Neural progenitor cell (in vitro differentiated cells): ENCODE measurements around the gene INSRR. TPM values are rescaled to one million over a fixed set of nuclear protein-coding genes. Genes with fewer than 3 reads are reported as not detected.

Experiments used
- DNase-seq: peaks from one replicate; pipeline ENCODE4 v3.0.0-alpha.2; 2016; ENCODE audit warnings: low spot score
- H2AFZ ChIP-seq: fragments of 200-600 bp; sonication (generic); replicated peaks from 2 replicates; pipeline ENCODE4 v1.6.1; 2016; ENCODE audit warnings: antibody characterized with exemption
- H3F3A ChIP-seq: fragments of 200-600 bp; sonication (generic); 2 replicates; pipeline ENCODE4 v1.6.1; 2016; ENCODE audit warnings: antibody characterized with exemption, low read depth
- H3K27ac ChIP-seq: fragments of 200-600 bp; sonication (generic); 2 replicates; pipeline ENCODE4 v1.5.1; 2016; ENCODE audit warnings: mild to moderate bottlenecking
- H3K27me3 ChIP-seq: fragments of 200-600 bp; sonication (generic); 2 replicates; pipeline ENCODE4 v1.6.1; 2016; ENCODE audit warnings: mild to moderate bottlenecking, moderate library complexity
- H3K36me3 ChIP-seq: fragments of 200-600 bp; sonication (generic); 2 replicates; pipeline ENCODE4 v1.5.1; 2016
- H3K4me1 ChIP-seq: fragments of 200-600 bp; sonication (generic); 2 replicates; pipeline ENCODE4 v1.6.1; 2016; ENCODE audit warnings: mixed run types
- H3K4me2 ChIP-seq: fragments of 200-600 bp; sonication (generic); 2 replicates; pipeline ENCODE4 v1.6.1; 2016
- H3K4me3 ChIP-seq: fragments of 200-600 bp; sonication (generic); 2 replicates; pipeline ENCODE4 v1.5.1; 2016
- H3K79me2 ChIP-seq: fragments of 200-600 bp; sonication (generic); 2 replicates; pipeline ENCODE4 v1.6.1; 2016; ENCODE audit warnings: low read depth
- H3K9ac ChIP-seq: fragments of 200-600 bp; sonication (generic); 2 replicates; pipeline ENCODE4 v1.6.1; 2016
- H3K9me3 ChIP-seq: fragments of 200-600 bp; sonication (generic); 2 replicates; pipeline ENCODE4 v1.5.1; 2016; ENCODE audit warnings: low read depth
- H4K20me1 ChIP-seq: fragments of 200-600 bp; sonication (generic); 2 replicates; pipeline ENCODE4 v1.6.1; 2016; ENCODE audit warnings: low read depth
- H3K27ac Mint-ChIP-seq: 3 replicates; pipeline ENCODE4 v1.8.0; 2021; ENCODE audit warnings: mixed read lengths
- H3K27me3 Mint-ChIP-seq: 2 replicates; pipeline ENCODE4 v1.8.0; 2022; ENCODE audit warnings: low read depth, mild to moderate bottlenecking, inconsistent platforms, moderate library complexity, mixed read lengths; ENCODE audit not compliant: insufficient read depth
- H3K36me3 Mint-ChIP-seq: 3 replicates; pipeline ENCODE4 v1.8.0; 2021; ENCODE audit warnings: mixed read lengths
- H3K4me1 Mint-ChIP-seq: 3 replicates; pipeline ENCODE4 v1.8.0; 2021; ENCODE audit warnings: mixed read lengths
- H3K4me3 Mint-ChIP-seq: 3 replicates; pipeline ENCODE4 v1.8.0; 2021; ENCODE audit warnings: mild to moderate bottlenecking, moderate library complexity, mixed read lengths
- H3K9me3 Mint-ChIP-seq: 3 replicates; pipeline ENCODE4 v1.8.0; 2020; ENCODE audit warnings: mixed read lengths
- EZH2 ChIP-seq: fragments of 200-600 bp; sonication (generic); IDR thresholded peaks from 2 replicates; pipeline ENCODE4 v1.6.1; 2017; ENCODE audit warnings: antibody characterized with exemption, mild to moderate bottlenecking, moderate library complexity
- EZH2phosphoT487 ChIP-seq: fragments of 200-600 bp; sonication (generic); IDR thresholded peaks from 2 replicates; pipeline ENCODE4 v1.6.1; 2017; ENCODE audit warnings: antibody characterized with exemption
- total RNA-seq: library from RNA; depleted of rRNA; stranded (reverse); fragments of >200 nt; gene quantifications from 2 replicates; pipeline ENCODE4 v1.2.3, GENCODE V29; 2015; ENCODE audit warnings: low replicate concordance
- TF ChIP-seq, protein P1 (sequence below): fragments of 200-600 bp; sonication (generic); IDR thresholded peaks from 2 replicates; pipeline ENCODE4 v1.5.1; 2017; ENCODE audit warnings: antibody characterized with exemption, mild to moderate bottlenecking

Gene INSRR
- total RNA-seq, 1 donor from 2014 or later: not detected

DNA sequence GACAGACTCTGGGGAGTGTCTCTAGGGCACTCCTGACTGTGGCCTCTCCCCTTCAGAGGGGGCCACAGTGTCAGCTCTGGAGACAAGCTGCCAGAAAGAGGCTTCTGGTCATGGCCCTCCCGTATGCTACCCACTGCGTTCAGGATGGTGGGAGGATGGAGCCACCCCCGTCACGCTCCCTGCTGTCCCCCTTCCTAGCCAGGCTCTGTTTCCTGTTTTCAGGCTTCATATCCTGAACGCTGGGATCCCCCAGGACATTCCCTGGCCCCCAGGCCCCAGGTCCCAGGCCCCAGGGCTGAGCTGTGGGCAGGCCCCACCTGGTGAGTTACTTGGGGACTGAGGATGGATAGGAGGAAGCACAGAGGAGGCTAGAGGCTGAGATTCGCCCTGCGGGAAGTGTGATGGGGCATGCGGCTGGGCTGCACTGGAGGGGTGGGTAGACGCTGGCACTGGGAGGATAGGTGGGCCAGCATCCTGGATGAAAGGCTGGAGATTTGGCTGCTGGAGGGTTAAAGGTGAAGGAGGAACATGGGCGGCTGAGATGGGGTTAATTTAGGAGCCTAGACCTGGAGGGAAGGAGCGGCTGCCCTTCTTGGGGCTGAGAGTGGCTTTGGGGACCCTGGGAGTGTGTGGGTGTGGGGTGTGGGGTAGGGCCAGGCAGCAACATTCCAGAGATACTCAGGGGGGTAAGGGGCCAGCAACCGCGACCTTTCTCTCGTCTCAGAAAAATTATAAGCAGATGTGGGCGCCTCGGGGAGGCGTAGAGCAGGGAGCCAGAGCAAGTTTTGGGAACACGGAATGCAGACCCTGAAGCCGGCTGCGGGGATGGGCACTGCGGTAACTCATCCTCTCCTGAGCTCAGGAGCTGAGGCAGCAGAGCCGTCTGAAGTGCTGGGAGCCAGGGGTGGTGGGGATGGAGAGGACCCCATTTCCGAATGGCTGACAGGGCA lies 43.3 kb upstream of the INSRR start:
- no peaks in the 10 kb centered on the region for H3K9me3 Mint-ChIP-seq
- Histone ChIP-seq H3K27ac (no peak overlapping the region), H4K20me1 (no peaks in the 10 kb centered on the region), H3K79me2 (no peaks in the 10 kb centered on the region), H3K4me3 (no peak overlapping the region), H3K9me3 (no peaks in the 10 kb centered on the region), H3F3A (no peaks in the 10 kb centered on the region), H3K9ac (no peak overlapping the region), H3K4me2 (no peak overlapping the region), H2AFZ (no peak overlapping the region), H3K36me3 (no peaks in the 10 kb centered on the region), H3K27me3 (peaks cover 10% of the 10 kb centered on the region), H3K4me1 (no peaks in the 10 kb centered on the region)
- peak overlapping the region; percentile 44 for H3K4me3 Mint-ChIP-seq
- H3K27me3 Mint-ChIP-seq: peaks cover 8% of the 10 kb centered on the region
- no peak for DNase-seq
- peaks cover 20% of the 10 kb centered on the region for H3K4me1 Mint-ChIP-seq
- TF ChIP-seq EZH2phosphoT487 (no peak), EZH2 (no peak)
- TF ChIP-seq, protein P1, sequence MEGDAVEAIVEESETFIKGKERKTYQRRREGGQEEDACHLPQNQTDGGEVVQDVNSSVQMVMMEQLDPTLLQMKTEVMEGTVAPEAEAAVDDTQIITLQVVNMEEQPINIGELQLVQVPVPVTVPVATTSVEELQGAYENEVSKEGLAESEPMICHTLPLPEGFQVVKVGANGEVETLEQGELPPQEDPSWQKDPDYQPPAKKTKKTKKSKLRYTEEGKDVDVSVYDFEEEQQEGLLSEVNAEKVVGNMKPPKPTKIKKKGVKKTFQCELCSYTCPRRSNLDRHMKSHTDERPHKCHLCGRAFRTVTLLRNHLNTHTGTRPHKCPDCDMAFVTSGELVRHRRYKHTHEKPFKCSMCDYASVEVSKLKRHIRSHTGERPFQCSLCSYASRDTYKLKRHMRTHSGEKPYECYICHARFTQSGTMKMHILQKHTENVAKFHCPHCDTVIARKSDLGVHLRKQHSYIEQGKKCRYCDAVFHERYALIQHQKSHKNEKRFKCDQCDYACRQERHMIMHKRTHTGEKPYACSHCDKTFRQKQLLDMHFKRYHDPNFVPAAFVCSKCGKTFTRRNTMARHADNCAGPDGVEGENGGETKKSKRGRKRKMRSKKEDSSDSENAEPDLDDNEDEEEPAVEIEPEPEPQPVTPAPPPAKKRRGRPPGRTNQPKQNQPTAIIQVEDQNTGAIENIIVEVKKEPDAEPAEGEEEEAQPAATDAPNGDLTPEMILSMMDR: no peak
- no peaks in the 10 kb centered on the region for H3K36me3 Mint-ChIP-seq
- peak overlapping the region; percentile 37 for H3K27ac Mint-ChIP-seq

DNA sequence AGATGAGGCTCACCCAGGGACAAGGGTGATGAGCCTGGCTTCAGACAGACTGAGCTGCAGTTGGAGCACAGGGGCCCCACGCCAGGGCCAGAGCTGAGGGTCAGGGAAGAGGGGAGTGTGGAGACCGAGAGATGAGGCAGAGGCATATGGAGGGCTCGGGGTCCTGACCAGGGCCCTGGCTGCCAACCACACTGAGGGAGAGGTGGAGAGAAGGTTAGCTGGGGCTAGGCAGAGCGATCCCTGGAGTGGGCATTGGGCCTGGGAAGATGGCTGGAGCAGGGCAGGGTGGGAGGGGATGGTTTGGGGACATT lies 42.6 kb upstream of the INSRR start:
- peaks cover 12% of the 10 kb centered on the region for H3K27me3 Mint-ChIP-seq
- no peaks in the 10 kb centered on the region for H3K9me3 Mint-ChIP-seq
- Histone ChIP-seq H3K27ac (no peak overlapping the region), H3K9me3 (no peaks in the 10 kb centered on the region), H3K4me2 (no peak overlapping the region), H4K20me1 (no peaks in the 10 kb centered on the region), H3K79me2 (no peaks in the 10 kb centered on the region), H3K36me3 (no peaks in the 10 kb centered on the region), H3K4me3 (no peak overlapping the region), H2AFZ (no peak overlapping the region), H3K4me1 (peaks cover 5% of the 10 kb centered on the region), H3F3A (no peaks in the 10 kb centered on the region), H3K27me3 (peaks cover 10% of the 10 kb centered on the region), H3K9ac (no peak overlapping the region)
- TF ChIP-seq EZH2phosphoT487: no peak
- TF ChIP-seq, protein P1: no peak
- no peak for TF ChIP-seq EZH2
- no peak for DNase-seq
- H3K27ac Mint-ChIP-seq: peak overlapping the region; percentile 37
- H3K4me3 Mint-ChIP-seq: no peak overlapping the region
- peaks cover 27% of the 10 kb centered on the region for H3K4me1 Mint-ChIP-seq
- no peaks in the 10 kb centered on the region for H3K36me3 Mint-ChIP-seq

DNA sequence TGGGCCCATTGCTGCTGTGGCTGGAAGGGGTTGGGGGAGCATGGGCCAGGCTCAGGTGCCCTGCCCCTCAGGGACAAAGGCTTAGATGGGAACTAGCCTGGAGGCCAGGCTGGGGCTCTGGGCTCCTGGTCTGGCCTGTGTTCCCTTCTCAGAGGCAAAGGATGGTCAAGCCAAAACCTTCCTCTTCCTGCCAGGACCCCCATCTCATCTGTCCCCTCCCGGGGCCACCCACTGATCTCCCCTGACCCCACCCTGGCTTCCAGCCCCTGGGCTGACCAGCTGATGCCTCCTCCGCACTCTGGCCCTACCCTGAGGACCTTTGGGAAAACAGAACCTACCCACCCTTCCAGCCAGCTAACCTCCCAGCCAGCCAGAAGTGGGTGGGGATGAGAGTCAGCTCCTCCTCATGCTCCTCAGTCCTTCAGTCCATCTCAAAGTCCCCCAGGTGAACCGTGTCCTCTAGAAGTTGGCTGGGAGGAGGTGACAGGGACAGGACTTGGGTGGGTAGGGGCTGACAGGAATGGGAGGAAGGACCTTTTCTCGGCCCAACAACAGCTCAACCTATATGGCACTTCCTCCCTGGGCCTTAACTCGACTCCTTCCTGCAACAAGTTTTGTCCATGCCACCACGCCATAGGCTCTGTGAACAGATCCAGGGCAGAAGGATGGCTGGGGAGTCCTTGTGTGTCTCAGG lies 42.1 kb upstream of the INSRR start:
- Mint-ChIP-seq H3K4me3 (no peak overlapping the region), H3K4me1 (peaks cover 30% of the 10 kb centered on the region), H3K27me3 (peaks cover 12% of the 10 kb centered on the region), H3K27ac (peak overlapping the region; percentile 37), H3K9me3 (no peaks in the 10 kb centered on the region), H3K36me3 (no peaks in the 10 kb centered on the region)
- H3K9ac ChIP-seq: no peak overlapping the region
- no peak overlapping the region for H3K4me2 ChIP-seq
- H3K9me3 ChIP-seq: no peaks in the 10 kb centered on the region
- no peaks in the 10 kb centered on the region for H4K20me1 ChIP-seq
- no peak overlapping the region for H3K27ac ChIP-seq
- no peaks in the 10 kb centered on the region for H3K79me2 ChIP-seq
- H3K27me3 ChIP-seq: peaks cover 11% of the 10 kb centered on the region
- no peaks in the 10 kb centered on the region for H3K36me3 ChIP-seq
- no peak overlapping the region for H2AFZ ChIP-seq
- H3K4me3 ChIP-seq: no peak overlapping the region
- peaks cover 7% of the 10 kb centered on the region for H3K4me1 ChIP-seq
- no peak for DNase-seq
- no peaks in the 10 kb centered on the region for H3F3A ChIP-seq
- TF ChIP-seq, protein P1: no peak
- TF ChIP-seq EZH2phosphoT487 (no peak), EZH2 (no peak)
